ENCODE results near the gene GUSB. TPM values are rescaled to one million over a fixed set of nuclear protein-coding genes. Genes with fewer than 3 reads are reported as not detected.

Gene GUSB
- total RNA-seq, 2 donors from 2014 or later: 9.1 to 13.0 TPM

DNA sequence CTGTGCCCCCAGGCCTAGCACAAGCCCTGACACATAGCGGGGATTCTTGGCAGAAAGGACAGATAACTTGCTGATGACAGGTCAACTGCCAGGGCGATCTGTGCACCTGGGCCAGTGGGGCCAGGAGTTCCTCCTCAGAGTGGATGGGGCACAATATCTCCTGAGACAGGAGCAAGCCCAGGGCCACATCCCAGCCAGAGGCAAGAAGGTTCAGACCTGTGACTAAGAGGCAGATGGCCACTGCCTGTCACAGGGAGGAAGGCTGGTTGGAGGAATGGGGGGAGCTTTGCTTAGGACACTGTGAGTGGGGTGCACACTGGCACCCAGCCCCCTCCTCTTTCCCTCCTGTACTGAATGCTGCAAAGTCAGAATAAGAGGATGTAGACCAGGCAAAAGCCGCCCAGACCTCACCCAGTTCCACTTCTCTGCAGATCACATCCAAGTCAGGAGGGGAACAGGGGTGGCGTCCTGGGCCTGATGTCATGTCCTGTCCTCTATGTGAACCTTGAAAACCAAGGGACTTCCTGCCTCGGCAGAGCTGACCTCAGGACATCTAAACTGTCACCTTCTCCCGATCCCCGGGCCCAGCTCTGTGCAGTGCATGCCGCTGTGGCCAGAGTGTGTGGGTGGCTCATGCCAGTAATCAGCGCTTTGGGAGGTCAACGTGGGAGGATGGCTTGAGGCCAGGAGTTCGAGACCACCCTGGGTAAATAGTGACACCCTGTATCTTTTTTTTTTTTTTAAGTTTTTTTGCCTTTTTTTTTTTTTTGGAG is 1.3 kb downstream of the GUSB start:
- Histone ChIP-seq H3K27me3 (no peaks in the 10 kb centered on the region), H3K4me3 (peak overlapping the region; percentile 77 to 85), H3K4me1 (peaks cover 0 to 26% of the 10 kb centered on the region in 2 donors), H3K27ac (peak overlapping the region in 1 of 2 donors; percentile 84), H3K36me3 (peaks cover 4% of the 10 kb centered on the region), H3K9me3 (no peaks in the 10 kb centered on the region)
- peak; percentile 81 for DNase-seq (ENCODE audit: low spot score)
- TF ChIP-seq, protein P1, sequence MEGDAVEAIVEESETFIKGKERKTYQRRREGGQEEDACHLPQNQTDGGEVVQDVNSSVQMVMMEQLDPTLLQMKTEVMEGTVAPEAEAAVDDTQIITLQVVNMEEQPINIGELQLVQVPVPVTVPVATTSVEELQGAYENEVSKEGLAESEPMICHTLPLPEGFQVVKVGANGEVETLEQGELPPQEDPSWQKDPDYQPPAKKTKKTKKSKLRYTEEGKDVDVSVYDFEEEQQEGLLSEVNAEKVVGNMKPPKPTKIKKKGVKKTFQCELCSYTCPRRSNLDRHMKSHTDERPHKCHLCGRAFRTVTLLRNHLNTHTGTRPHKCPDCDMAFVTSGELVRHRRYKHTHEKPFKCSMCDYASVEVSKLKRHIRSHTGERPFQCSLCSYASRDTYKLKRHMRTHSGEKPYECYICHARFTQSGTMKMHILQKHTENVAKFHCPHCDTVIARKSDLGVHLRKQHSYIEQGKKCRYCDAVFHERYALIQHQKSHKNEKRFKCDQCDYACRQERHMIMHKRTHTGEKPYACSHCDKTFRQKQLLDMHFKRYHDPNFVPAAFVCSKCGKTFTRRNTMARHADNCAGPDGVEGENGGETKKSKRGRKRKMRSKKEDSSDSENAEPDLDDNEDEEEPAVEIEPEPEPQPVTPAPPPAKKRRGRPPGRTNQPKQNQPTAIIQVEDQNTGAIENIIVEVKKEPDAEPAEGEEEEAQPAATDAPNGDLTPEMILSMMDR (IDR thresholded peaks at IDR 0.05): no peak

DNA sequence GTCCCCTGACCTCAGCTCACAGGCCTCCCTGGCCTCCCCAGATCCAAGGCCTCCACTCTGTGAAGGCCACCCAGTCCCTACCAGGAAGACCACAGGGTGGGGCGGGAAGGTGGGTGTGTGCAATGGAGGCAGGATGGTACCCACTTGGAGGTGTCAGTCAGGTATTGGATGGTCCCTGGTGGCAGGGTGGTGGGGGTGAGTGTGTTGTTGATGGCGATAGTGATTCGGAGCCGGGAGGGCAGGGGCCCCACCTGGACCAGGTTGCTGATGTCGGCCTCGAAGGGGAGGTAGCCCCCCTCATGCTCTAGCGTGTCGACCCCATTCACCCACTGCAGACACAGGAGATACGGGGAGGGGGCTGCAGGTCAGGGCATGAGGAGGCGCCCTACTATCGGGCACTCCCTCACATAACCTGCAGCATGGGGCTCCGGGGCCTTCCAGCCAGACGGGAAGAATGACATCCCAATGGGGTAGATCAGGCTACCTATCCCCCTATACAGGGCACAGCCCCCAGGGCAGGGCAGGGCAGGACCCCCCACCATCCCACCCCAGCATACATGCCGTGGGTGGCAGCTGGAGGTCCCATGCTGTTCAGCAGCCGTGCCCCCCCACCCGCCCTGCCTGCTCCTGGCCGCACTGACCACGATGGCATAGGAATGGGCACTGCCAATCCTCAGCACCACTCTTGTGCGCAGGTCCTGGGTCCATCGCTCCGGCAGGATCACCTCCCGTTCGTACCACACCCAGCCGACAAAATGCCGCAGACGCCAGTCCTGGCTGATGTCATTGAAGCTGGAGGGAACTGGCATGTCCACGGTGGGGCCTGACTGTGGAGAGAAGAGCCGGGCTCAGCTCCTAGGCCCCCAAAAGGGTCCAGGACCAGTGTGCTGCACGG is 2.2 kb downstream of the GUSB start:
- Histone ChIP-seq H3K4me3 (no peak overlapping the region), H3K27ac (peak overlapping the region in 1 of 2 donors; percentile 84), H3K9me3 (no peaks in the 10 kb centered on the region), H3K36me3 (peaks cover 12% of the 10 kb centered on the region), H3K4me1 (peaks cover 0 to 26% of the 10 kb centered on the region in 2 donors), H3K27me3 (no peaks in the 10 kb centered on the region)
- no peak for DNase-seq (ENCODE audit: low spot score)
- TF ChIP-seq, protein P1 (IDR thresholded peaks at IDR 0.05): no peak

DNA sequence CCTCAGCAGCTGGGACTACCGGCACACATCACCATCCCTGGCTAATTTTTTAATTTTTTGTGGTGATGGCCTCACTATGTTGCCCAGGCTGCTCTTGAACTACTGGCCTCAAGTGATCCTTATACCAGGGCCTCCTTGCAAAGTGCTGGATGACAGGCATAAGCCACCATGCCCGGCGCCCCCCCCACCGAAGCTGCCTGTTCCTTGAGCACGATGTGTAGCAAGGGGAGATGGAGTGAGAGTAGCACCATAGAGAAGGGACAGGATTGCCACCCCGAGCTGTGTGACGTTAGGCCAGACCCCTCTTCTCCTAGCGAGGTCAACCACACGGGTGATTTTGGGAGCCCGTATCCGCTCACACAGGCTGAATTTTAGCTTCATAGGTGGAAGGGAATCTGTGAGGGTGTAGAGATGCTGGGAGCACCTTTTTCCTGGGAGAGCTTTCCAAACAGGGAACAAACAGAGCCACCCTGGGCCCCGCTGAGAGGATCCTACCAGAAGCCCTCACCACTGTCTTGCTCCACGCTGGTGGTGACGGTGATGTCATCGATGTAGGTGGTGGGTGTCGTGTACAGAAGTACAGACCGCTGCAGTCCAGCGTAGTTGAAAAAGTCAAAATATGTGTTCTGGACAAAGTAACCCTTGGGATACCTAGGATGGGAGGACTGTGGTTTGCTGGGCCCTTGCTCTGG is 3.0 kb downstream of the GUSB start:
- DNase-seq (ENCODE audit: low spot score): no peak
- no peaks in the 10 kb centered on the region for H3K27me3 ChIP-seq
- no peak overlapping the region for H3K27ac ChIP-seq
- H3K4me1 ChIP-seq: peaks cover 0 to 26% of the 10 kb centered on the region in 2 donors
- H3K36me3 ChIP-seq: peaks cover 20% of the 10 kb centered on the region
- TF ChIP-seq, protein P1 (IDR thresholded peaks at IDR 0.05): no peak
- H3K4me3 ChIP-seq: no peak overlapping the region
- no peaks in the 10 kb centered on the region for H3K9me3 ChIP-seq

DNA sequence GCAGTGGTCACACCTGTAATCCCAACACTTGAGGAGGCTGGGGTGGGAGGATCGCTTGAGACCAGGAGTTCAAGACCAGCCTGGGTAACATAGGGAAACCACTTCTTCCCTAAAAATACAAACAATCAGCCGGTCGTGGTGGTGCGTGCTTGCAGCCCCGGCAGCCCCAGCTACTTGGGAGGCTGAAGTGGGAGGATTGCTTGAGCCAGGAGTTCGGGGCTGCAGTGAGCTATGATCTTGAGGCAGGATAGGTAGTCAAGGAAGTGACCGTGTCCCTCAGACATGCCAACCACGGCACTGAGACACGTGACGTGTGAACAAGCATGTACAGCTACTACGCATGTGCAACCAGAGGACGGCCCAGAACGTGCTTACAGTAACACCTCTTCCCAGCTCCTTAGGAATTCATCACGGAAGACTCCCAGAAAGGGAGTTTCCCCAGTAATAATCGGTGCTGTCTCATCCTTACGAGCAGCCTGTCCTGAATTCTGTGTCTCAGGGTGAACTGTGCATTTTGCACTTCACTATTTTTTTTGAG is 5.3 kb downstream of the GUSB start:
- TF ChIP-seq, protein P1 (IDR thresholded peaks at IDR 0.05): no peak
- H3K36me3 ChIP-seq: peaks cover 43% of the 10 kb centered on the region

DNA sequence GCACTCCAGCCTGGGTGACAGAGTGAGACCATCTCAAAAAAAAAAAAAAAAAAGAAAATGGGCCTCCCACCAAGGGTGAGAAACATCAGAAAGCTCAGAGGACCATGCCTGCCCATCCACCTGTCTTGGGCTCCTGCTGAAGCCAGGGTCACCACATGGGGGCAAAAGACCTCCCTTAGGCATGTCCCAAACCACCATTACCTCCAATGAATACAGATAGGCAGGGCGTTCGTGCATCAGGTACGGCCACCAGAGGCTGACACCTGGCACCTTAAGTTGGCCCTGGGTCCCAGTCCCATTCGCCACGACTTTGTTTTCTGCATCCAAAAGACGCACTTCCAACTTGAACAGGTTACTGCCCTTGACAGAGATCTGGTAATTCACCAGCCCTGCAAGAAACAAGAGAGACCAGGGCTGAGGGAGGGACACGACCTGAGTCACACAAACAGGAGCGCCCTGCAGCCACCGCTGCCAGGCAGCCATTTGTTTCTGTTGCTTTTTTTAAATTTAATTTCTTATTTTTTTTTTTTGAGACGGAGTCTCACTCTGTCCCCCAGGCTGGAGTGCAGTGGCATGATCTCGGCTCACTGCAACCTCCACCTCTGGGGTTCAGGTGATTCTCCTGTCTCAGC is 6.1 kb downstream of the GUSB start:
- no peak overlapping the region for H3K27ac ChIP-seq
- H3K4me3 ChIP-seq: no peak overlapping the region
- peaks cover 51% of the 10 kb centered on the region for H3K36me3 ChIP-seq
- no peak for DNase-seq (ENCODE audit: low spot score)
- no peaks in the 10 kb centered on the region for H3K9me3 ChIP-seq
- TF ChIP-seq, protein P1 (IDR thresholded peaks at IDR 0.05): no peak
- peaks cover 0 to 11% of the 10 kb centered on the region in 2 donors for H3K4me1 ChIP-seq
- no peaks in the 10 kb centered on the region for H3K27me3 ChIP-seq

More for the DNA sequence above, 5.3 kb downstream of the GUSB start:
- Histone ChIP-seq H3K27me3 (no peaks in the 10 kb centered on the region), H3K4me1 (peaks cover 0 to 19% of the 10 kb centered on the region in 2 donors), H3K9me3 (no peaks in the 10 kb centered on the region), H3K4me3 (no peak overlapping the region), H3K27ac (no peak overlapping the region)
- no peak for DNase-seq (ENCODE audit: low spot score)

Data from right atrium auricular region (tissue), 2 donors.